Umbilical cord (tissue), 2 donors: Measurements from ENCODE around the gene HK3. TPM values are rescaled to one million over a fixed set of nuclear protein-coding genes. Genes with fewer than 3 reads are reported as not detected.

Source experiments
- DNase-seq: peaks from one replicate; pipeline ENCODE4 v3.0.0-alpha.2; 2015; ENCODE audit warnings: low spot score
- total RNA-seq: library from RNA; depleted of rRNA; stranded (reverse); fragments of >200 nt; gene quantifications from one replicate; pipeline ENCODE4 v1.2.3, GENCODE V29; 2014; ENCODE audit warnings: low replicate concordance; ENCODE audit not compliant: insufficient read depth

HK3 gene
- total RNA-seq, 1 donor from 2014 or later: 4.6 TPM

- DNase-seq: peak; percentile 13
These were observed 29.0 kb downstream of the HK3 start for GRCh38 chr5:176870110-176870591.

GRCh38 chr5:176869501-176870109 is 29.5 kb downstream of the HK3 start:
- DNase-seq: no peak

GRCh38 chr5:176868731-176869130 is 30.4 kb downstream of the HK3 start:
- no peak for DNase-seq

GRCh38 chr5:176868126-176868525 is 31.0 kb downstream of the HK3 start:
- no peak for DNase-seq

- DNase-seq: no peak
These were observed 32.3 kb downstream of the HK3 start for GRCh38 chr5:176866707-176867310.

GRCh38 chr5:176865964-176866363 is 33.2 kb downstream of the HK3 start:
- no peak for DNase-seq

- DNase-seq: no peak
These were observed 34.4 kb downstream of the HK3 start for GRCh38 chr5:176864755-176865154.

GRCh38 chr5:176863765-176864098 is 35.4 kb downstream of the HK3 start:
- DNase-seq: no peak

- DNase-seq: no peak
These were observed 35.9 kb downstream of the HK3 start for GRCh38 chr5:176863041-176863764.

GRCh38 chr5:176862330-176862995 is 36.7 kb downstream of the HK3 start:
- no peak for DNase-seq

GRCh38 chr5:176861276-176861675 is 37.9 kb downstream of the HK3 start:
- no peak for DNase-seq

- DNase-seq: no peak
These were observed 38.8 kb downstream of the HK3 start for GRCh38 chr5:176860381-176860780.

GRCh38 chr5:176859916-176860315 is 39.2 kb downstream of the HK3 start:
- DNase-seq: no peak

GRCh38 chr5:176857894-176858273 is 41.3 kb downstream of the HK3 start:
- no peak for DNase-seq

- DNase-seq: no peak
These were observed 41.8 kb downstream of the HK3 start for GRCh38 chr5:176857216-176857893.

- no peak for DNase-seq
These were observed 42.4 kb downstream of the HK3 start for GRCh38 chr5:176856746-176857145.

- no peak for DNase-seq
These were observed 43.5 kb downstream of the HK3 start for GRCh38 chr5:176855598-176855997.

- no peak for DNase-seq
These were observed 45.0 kb downstream of the HK3 start for GRCh38 chr5:176854164-176854563.

GRCh38 chr5:176853151-176853778 is 45.9 kb downstream of the HK3 start:
- no peak for DNase-seq

GRCh38 chr5:176851871-176852658 is 47.1 kb downstream of the HK3 start:
- DNase-seq: no peak

GRCh38 chr5:176851380-176851779 is 47.8 kb downstream of the HK3 start:
- no peak for DNase-seq
